ENCODE results near the gene CDK6. TPM values are rescaled to one million over a fixed set of nuclear protein-coding genes. Genes with fewer than 3 reads are reported as not detected.

The CDK6 gene
- total and polyA plus RNA-seq, 9 of the 15 experiments (the other 6 are each of a cell fraction or from before 2014, with no cell fraction given), result 7.6 to 109 (median 44.4) TPM

DNA sequence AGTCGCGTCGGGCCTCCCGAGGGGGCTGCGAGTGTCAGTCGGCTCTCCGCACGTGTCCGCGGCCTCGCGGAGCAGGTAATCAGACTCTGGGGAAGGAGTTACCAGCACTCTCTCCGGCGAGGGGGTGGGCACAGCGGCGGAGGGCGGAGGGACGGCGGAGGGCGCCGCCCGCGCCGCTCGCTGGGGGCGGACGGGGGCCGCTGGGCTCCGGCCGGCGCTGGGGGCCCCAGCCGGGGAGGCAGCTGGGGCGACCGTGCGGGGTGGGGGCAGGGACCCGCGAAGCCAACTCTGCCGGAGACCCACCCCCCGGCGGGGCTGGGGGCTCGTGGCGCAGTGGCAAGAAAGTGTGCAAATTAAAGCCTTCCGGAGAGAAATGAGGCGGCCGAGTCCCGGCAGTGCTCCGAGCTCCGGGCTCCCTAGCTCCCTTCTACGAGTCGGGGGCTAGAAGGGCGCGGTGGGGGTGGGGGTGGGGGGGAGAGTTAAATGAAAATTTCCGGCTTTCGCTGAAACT is at the start of gene CDK6 (continued):
- TF ChIP-seq BCLAF1 (IDR thresholded peaks at IDR 0.05; ENCODE audit: borderline replicate concordance in 1 of 2, control insufficient read depth in 1 of 2, low read depth in 2 of 2, low read length in 1 of 2) (no peak), POLR2A (conservative IDR thresholded peaks at IDR 0.05) (peak; percentile 39), HMGN3 (IDR thresholded peaks at IDR 0.05; ENCODE audit: borderline replicate concordance, extremely low read depth, insufficient read length, low read depth, low read length) (peak; percentile 92), RFX7 (CRISPR knock-in tag; IDR thresholded peaks at IDR 0.05) (no peak), SMARCB1 (IDR thresholded peaks at IDR 0.05; ENCODE audit: insufficient read length, low read depth) (no peak), FOXO4 (CRISPR knock-in tag; IDR thresholded peaks at IDR 0.05) (no peak), ZNF449 (CRISPR knock-in tag; IDR thresholded peaks at IDR 0.05) (no peak), U2AF1 (optimal IDR thresholded peaks at IDR 0.05; ENCODE audit: low read depth, low read length) (no peak), TSHZ1 (CRISPR knock-in tag; IDR thresholded peaks at IDR 0.05) (no peak), ZBTB8A (IDR thresholded peaks at IDR 0.05; ENCODE audit: partially characterized antibody) (no peak), MEF2A (IDR thresholded peaks at IDR 0.05; ENCODE audit: control insufficient read depth, low read depth, low read length) (0 out of 2 replicates have a peak, but pooled peaks have one; percentile 15)
- TF ChIP-seq, protein P1, sequence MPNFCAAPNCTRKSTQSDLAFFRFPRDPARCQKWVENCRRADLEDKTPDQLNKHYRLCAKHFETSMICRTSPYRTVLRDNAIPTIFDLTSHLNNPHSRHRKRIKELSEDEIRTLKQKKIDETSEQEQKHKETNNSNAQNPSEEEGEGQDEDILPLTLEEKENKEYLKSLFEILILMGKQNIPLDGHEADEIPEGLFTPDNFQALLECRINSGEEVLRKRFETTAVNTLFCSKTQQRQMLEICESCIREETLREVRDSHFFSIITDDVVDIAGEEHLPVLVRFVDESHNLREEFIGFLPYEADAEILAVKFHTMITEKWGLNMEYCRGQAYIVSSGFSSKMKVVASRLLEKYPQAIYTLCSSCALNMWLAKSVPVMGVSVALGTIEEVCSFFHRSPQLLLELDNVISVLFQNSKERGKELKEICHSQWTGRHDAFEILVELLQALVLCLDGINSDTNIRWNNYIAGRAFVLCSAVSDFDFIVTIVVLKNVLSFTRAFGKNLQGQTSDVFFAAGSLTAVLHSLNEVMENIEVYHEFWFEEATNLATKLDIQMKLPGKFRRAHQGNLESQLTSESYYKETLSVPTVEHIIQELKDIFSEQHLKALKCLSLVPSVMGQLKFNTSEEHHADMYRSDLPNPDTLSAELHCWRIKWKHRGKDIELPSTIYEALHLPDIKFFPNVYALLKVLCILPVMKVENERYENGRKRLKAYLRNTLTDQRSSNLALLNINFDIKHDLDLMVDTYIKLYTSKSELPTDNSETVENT (CRISPR knock-in tag; IDR thresholded peaks at IDR 0.05), result 0 out of 2 replicates have a peak, but pooled peaks have one; percentile 23

Data from K562 (cell line).